ENCODE data around the gene GALNT18.

DNA sequence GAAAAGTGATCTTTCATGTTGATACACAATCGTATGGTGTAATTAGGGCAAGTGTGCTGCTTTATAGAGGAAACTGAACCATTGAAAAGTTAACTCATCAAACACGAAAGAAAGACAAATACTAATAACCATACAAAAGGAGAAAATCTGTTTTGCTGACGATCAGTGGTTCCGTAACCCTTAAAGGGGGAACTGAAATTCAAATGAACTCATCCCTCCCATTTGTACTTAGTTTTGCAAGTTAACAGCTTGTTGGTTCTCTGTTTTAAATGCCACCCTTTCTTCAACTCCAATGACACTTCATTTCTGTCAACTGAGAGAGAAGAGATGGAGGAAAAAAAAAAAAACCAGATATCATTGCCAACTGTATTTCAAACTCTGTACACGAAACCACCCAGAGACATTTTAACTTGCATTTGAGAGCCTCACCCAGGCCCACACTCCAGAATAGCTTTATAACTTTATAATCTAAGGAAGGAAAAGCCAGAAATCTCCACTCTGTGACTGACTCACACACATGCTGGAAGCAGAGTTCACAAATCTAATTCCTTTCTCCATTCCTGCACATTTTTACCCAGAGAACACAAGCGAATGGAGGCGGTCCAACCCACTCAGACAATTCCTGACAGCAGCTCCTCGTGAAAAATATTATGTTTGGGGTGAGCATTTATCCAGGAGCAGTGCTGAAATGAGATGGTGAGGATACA lies 251.4 kb downstream of the GALNT18 start:
- TF ChIP-seq, protein P1, sequence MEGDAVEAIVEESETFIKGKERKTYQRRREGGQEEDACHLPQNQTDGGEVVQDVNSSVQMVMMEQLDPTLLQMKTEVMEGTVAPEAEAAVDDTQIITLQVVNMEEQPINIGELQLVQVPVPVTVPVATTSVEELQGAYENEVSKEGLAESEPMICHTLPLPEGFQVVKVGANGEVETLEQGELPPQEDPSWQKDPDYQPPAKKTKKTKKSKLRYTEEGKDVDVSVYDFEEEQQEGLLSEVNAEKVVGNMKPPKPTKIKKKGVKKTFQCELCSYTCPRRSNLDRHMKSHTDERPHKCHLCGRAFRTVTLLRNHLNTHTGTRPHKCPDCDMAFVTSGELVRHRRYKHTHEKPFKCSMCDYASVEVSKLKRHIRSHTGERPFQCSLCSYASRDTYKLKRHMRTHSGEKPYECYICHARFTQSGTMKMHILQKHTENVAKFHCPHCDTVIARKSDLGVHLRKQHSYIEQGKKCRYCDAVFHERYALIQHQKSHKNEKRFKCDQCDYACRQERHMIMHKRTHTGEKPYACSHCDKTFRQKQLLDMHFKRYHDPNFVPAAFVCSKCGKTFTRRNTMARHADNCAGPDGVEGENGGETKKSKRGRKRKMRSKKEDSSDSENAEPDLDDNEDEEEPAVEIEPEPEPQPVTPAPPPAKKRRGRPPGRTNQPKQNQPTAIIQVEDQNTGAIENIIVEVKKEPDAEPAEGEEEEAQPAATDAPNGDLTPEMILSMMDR (optimal IDR thresholded peaks at IDR 0.05 in 1 of 3, IDR thresholded peaks at IDR 0.05 in 1 of 3, conservative IDR thresholded peaks at IDR 0.05 in 1 of 3; ENCODE audit: extremely low read depth in 1 of 3, insufficient read depth in 2 of 3, low read length in 3 of 3), result no peak
- no peak for TF ChIP-seq EZH2 (IDR thresholded peaks at IDR 0.05; ENCODE audit: low read length)

Data from keratinocyte (primary cell).